MM.1S (cell line): Measurements from ENCODE around the gene HS1BP3.

ENCODE experiments used
- CTCF ChIP-seq: fragments of 300-600 bp; sonication (generic); IDR thresholded peaks from 2 replicates; pipeline ENCODE4 v1.5.1; 2016; ENCODE audit warnings: antibody characterized with exemption, low read length, mixed read lengths
- EZH2 ChIP-seq: fragments of 300-600 bp; sonication (generic); optimal IDR thresholded peaks from 2 replicates; pipeline ENCODE3; 2017; ENCODE audit warnings: low read depth, mild to moderate bottlenecking, antibody characterized with exemption, low read length, mixed read lengths
- EZH2phosphoT487 ChIP-seq: fragments of 300-600 bp; sonication (generic); IDR thresholded peaks from 2 replicates; pipeline ENCODE4 v1.6.1; 2018; ENCODE audit warnings: antibody characterized with exemption, low read length

DNA sequence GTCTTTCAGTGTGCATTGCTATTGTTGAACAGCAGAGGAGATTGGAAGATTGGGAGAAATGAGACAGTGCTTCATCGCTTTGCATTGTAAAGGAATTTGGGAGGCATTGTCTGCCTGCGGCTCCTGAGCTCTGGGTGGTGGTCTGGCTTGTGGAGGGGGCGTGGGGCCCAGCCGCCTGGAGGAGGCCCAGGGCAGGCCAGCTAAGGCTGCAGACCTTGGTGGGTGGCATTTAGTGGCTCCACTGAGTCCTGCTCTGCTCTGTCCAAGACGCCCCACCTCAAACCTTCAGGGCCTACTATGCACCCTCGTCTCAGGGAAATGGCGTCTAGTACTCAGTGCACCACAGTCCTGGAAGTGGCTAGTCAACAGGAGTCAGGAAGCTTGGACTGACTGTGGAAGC, 5.7 kb upstream of the HS1BP3 start:
- TF ChIP-seq EZH2phosphoT487: no peak
- TF ChIP-seq EZH2: no peak
- no peak for TF ChIP-seq CTCF
